TTC549 (cell line): ENCODE measurements around the gene CCT7.
"Not testable (repeated sequence)": the region's sequence is repeated elsewhere in the genome, so short reads cannot be mapped to it uniquely, and the experiment has no call there.

Experiments
- FAIRE-seq: peaks from 2 replicates; lab custom pipeline; 2012; peaks lifted over from hg19 to GRCh38; lab: Jason Lieb, UNC

The CCT7 gene

GRCh38 chr2:73255907-73256617 is 22.0 kb downstream of the CCT7 start:
- no peak for FAIRE-seq

GRCh38 chr2:73256618-73256922 is 22.5 kb downstream of the CCT7 start:
- FAIRE-seq: no peak

- no peak for FAIRE-seq
These were observed 22.9 kb downstream of the CCT7 start for GRCh38 chr2:73257021-73257420.

GRCh38 chr2:73257425-73258125 is 23.5 kb downstream of the CCT7 start:
- FAIRE-seq: no peak

- FAIRE-seq: no peak
These were observed 24.2 kb downstream of the CCT7 start for GRCh38 chr2:73258186-73258912.

GRCh38 chr2:73258913-73259215 is 24.8 kb downstream of the CCT7 start:
- no peak for FAIRE-seq

- FAIRE-seq: no peak
These were observed 25.2 kb downstream of the CCT7 start for GRCh38 chr2:73259276-73259675.

- FAIRE-seq: no peak
These were observed 25.7 kb downstream of the CCT7 start for GRCh38 chr2:73259704-73260337.

- FAIRE-seq: no peak
These were observed 26.4 kb downstream of the CCT7 start for GRCh38 chr2:73260338-73260984.

- FAIRE-seq: no peak
These were observed 28.1 kb downstream of the CCT7 start for GRCh38 chr2:73262108-73262651.

- FAIRE-seq: not testable (repeated sequence)
These were observed 28.8 kb downstream of the CCT7 start for GRCh38 chr2:73262691-73263429.

- FAIRE-seq: no peak
These were observed 29.6 kb downstream of the CCT7 start for GRCh38 chr2:73263540-73264331.

- FAIRE-seq: no peak
These were observed 30.2 kb downstream of the CCT7 start for GRCh38 chr2:73264332-73264606.

GRCh38 chr2:73264783-73265182 is 30.7 kb downstream of the CCT7 start:
- FAIRE-seq: no peak

- FAIRE-seq: no peak
These were observed 31.4 kb downstream of the CCT7 start for GRCh38 chr2:73265298-73266060.

- FAIRE-seq: no peak
These were observed 32.2 kb downstream of the CCT7 start for GRCh38 chr2:73266061-73266901.

GRCh38 chr2:73267008-73267407 is 32.9 kb downstream of the CCT7 start:
- no peak for FAIRE-seq

- no peak for FAIRE-seq
These were observed 34.3 kb downstream of the CCT7 start for GRCh38 chr2:73268366-73268829.
